ENCODE results near the gene ZFHX3. TPM values are rescaled to one million over a fixed set of nuclear protein-coding genes. Genes with fewer than 3 reads are reported as not detected.

Gene ZFHX3
- total and polyA plus RNA-seq, 8 donors: 2.5 to 17.6 (median 9.9) TPM

GRCh38 chr16:73068541-73069401 is 20.8 kb upstream of the ZFHX3 start:
- intact Hi-C loops (cut with DNase I): loop anchor here in 1 of 3 donors (10.0 kb wide), 2 partner anchors 96 to 126 kb away; no protein-coding TSS in a partner anchor
- H3K4me1 ChIP-seq: peaks cover 0 to 47% (median 6%) of the 10 kb centered on the region in 3 donors
- H3K36me3 ChIP-seq: no peaks in the 10 kb centered on the region
- H3K27me3 ChIP-seq: peaks cover 0 to 4% (median 0%) of the 10 kb centered on the region in 4 donors
- H3K27ac ChIP-seq: peak overlapping the region in 3 of 4 donors; percentile 42 to 92 (median 84)
- FAIRE-seq: no peak
- WGBS, 2 donors: 76 to 81% methylated on average over 12 of the region's 12 CpGs
- peak in 2 of 6 donors; percentile 26 to 68 for DNase-seq
- TF ChIP-seq, protein P1, sequence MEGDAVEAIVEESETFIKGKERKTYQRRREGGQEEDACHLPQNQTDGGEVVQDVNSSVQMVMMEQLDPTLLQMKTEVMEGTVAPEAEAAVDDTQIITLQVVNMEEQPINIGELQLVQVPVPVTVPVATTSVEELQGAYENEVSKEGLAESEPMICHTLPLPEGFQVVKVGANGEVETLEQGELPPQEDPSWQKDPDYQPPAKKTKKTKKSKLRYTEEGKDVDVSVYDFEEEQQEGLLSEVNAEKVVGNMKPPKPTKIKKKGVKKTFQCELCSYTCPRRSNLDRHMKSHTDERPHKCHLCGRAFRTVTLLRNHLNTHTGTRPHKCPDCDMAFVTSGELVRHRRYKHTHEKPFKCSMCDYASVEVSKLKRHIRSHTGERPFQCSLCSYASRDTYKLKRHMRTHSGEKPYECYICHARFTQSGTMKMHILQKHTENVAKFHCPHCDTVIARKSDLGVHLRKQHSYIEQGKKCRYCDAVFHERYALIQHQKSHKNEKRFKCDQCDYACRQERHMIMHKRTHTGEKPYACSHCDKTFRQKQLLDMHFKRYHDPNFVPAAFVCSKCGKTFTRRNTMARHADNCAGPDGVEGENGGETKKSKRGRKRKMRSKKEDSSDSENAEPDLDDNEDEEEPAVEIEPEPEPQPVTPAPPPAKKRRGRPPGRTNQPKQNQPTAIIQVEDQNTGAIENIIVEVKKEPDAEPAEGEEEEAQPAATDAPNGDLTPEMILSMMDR (IDR thresholded peaks at IDR 0.05): no peak
- no peaks in the 10 kb centered on the region for H3K9me3 ChIP-seq
- ATAC-seq: peak in 3 of 4 donors; percentile 26 to 64 (median 41)
- H3K4me3 ChIP-seq: no peak overlapping the region

GRCh38 chr16:73067671-73068540 is 20.0 kb upstream of the ZFHX3 start:
- TF ChIP-seq, protein P1 (IDR thresholded peaks at IDR 0.05): no peak
- Histone ChIP-seq H3K27ac (peak overlapping the region in 3 of 4 donors; percentile 42 to 92 (median 84)), H3K27me3 (peaks cover 0 to 4% (median 0%) of the 10 kb centered on the region in 4 donors), H3K36me3 (no peaks in the 10 kb centered on the region), H3K9me3 (no peaks in the 10 kb centered on the region), H3K4me1 (peaks cover 0 to 47% (median 6%) of the 10 kb centered on the region in 3 donors), H3K4me3 (no peak overlapping the region)
- DNase-seq (no peak), ATAC-seq (no peak), FAIRE-seq (no peak)
- intact Hi-C loops (cut with DNase I): loop anchor here in 1 of 3 donors (10.0 kb wide), 2 partner anchors 97 to 127 kb away; no protein-coding TSS in a partner anchor
- WGBS, 2 donors: 75 to 90% methylated on average over 5 of the region's 5 CpGs

DNA sequence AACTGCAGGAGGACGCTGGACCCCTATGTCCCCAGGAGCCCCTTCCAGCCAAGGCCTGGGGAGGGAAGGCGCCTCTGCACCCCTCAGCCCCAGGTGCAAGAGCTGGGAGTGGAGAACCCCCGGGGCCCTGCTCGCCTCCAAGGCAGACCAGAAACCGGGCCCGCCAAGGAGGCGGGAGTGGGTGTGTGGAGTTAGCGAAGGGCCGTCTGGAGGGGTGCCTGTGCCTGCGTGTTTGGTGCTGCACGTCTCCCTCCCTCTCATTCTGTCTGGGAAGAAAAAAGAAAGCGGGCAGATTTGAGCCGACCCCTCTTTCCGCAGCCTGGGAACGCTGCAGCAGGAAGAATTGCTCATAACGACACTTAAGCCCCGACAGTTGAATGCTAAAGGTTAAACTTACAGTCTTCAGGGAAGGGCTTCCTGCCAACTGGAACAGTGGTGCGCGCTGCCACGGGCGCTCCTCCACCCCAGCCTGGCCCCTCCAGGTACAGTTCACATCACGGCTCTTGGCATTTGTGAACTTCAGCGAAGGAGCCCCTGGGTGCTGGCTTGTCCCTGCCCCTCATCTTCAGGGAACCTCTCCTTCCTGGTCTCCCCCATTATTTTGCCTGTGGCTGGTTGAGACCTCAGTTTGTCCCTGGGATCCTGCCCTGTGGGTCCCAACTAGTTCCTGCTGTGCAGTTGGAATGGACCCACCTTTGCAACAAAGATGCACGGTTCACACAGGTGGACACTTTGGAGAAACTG is 19.2 kb upstream of the ZFHX3 start:
- Histone ChIP-seq H3K36me3 (no peaks in the 10 kb centered on the region), H3K27ac (peak overlapping the region in 1 of 4 donors; percentile 12), H3K4me1 (peaks cover 0 to 47% (median 6%) of the 10 kb centered on the region in 3 donors), H3K4me3 (no peak overlapping the region), H3K9me3 (no peaks in the 10 kb centered on the region), H3K27me3 (peaks cover 0 to 7% (median 0%) of the 10 kb centered on the region in 4 donors)
- ATAC-seq (no peak), FAIRE-seq (no peak), DNase-seq (peak in 1 of 6 donors; percentile 56)
- intact Hi-C loops (cut with DNase I): loop anchor here in 1 of 3 donors (10.0 kb wide), 2 partner anchors 98 to 128 kb away; no protein-coding TSS in a partner anchor
- 43 to 62% methylated on average over 23 to 24 of the region's 24 CpGs for WGBS, 2 donors
- TF ChIP-seq, protein P1 (IDR thresholded peaks at IDR 0.05): no peak

- H3K36me3 ChIP-seq: no peaks in the 10 kb centered on the region
- peaks cover 0 to 42% (median 6%) of the 10 kb centered on the region in 3 donors for H3K4me1 ChIP-seq
- peak overlapping the region in 1 of 4 donors; percentile 12 for H3K27ac ChIP-seq
- peaks cover 0 to 8% (median 0%) of the 10 kb centered on the region in 4 donors for H3K27me3 ChIP-seq
- intact Hi-C loops (cut with DNase I): loop anchor here in 1 of 3 donors (10.0 kb wide), 2 partner anchors 98 to 128 kb away; no protein-coding TSS in a partner anchor
- H3K9me3 ChIP-seq: no peaks in the 10 kb centered on the region
- peak overlapping the region in 1 of 4 donors; percentile 18 for H3K4me3 ChIP-seq
- FAIRE-seq (no peak), DNase-seq (peak in 2 of 6 donors; percentile 60 to 64), ATAC-seq (no peak)
- 28 to 34% methylated on average over 44 to 49 of the region's 49 CpGs for whole genome bisulfite sequencing, 2 donors
- TF ChIP-seq, protein P1 (IDR thresholded peaks at IDR 0.05): no peak
Observed at GRCh38 chr16:73066331-73066926, 18.5 kb upstream of the ZFHX3 start.
